CD8-positive, alpha-beta memory T cell (primary cell): ENCODE data around the gene LCE2D. TPM values are rescaled to one million over a fixed set of nuclear protein-coding genes. Genes with fewer than 3 reads are reported as not detected.
A peak's percentile ranks its signal among the peaks of the same experiment; 100 is the strongest.
"Not testable (repeated sequence)": the region's sequence is repeated elsewhere in the genome, so short reads cannot be mapped to it uniquely, and the experiment has no call there.

Source experiments
- CTCF ChIA-PET: fragments of 350-600 bp; sonication (Branson Sonifier 250); formaldehyde crosslinking; loops from one replicate; lab custom pipeline; 2021; ENCODE audit warnings: antibody characterized with exemption; lab: Charles Lee
- POLR2A ChIA-PET: fragments of 350-600 bp; sonication (Branson Sonifier 250); formaldehyde crosslinking; loops from one replicate; lab custom pipeline; 2021; ENCODE audit warnings: antibody characterized with exemption; lab: Charles Lee
- DNase-seq, 5 donors: peaks; one replicate each; pipeline versions ENCODE4 v3.0.0 to v3.0.0-alpha.2; 2020 to 2022; ENCODE audit warnings: mixed read lengths in 1 of 5
- H3K27ac ChIP-seq: one replicate; pipeline ENCODE4 v1.7.0; 2013; ENCODE audit warnings: low read depth, mild to moderate bottlenecking, low read length, moderate library complexity
- H3K27me3 ChIP-seq: 2 replicates; pipeline ENCODE4 v1.7.0; 2013; ENCODE audit warnings: low read length, mild to moderate bottlenecking; ENCODE audit not compliant: insufficient read depth, poor library complexity, severe bottlenecking
- H3K36me3 ChIP-seq: 2 replicates; pipeline ENCODE4 v1.7.0; 2013; ENCODE audit warnings: mild to moderate bottlenecking, low read length, moderate library complexity; ENCODE audit not compliant: insufficient read depth
- H3K4me1 ChIP-seq: 2 replicates; pipeline ENCODE4 v1.7.0; 2013; ENCODE audit warnings: mild to moderate bottlenecking, low read length, moderate library complexity; ENCODE audit not compliant: insufficient read depth
- H3K4me3 ChIP-seq: 2 replicates; pipeline ENCODE4 v1.7.0; 2013; ENCODE audit warnings: mild to moderate bottlenecking, low read length
- H3K9me3 ChIP-seq: 2 replicates; pipeline ENCODE4 v1.7.0; 2013; ENCODE audit warnings: mild to moderate bottlenecking, low read length
- H3K27ac Mint-ChIP-seq, 8 donors: one replicate each; pipeline ENCODE4 v1.8.0; 2020 to 2021; ENCODE audit warnings: mixed read lengths in 8 of 8, mild to moderate bottlenecking in 6 of 8, inconsistent platforms in 3 of 8, moderate library complexity in 3 of 8
- H3K27me3 Mint-ChIP-seq, 2 donors: one replicate each; pipeline ENCODE4 v1.8.0; 2020 to 2021; ENCODE audit warnings: mixed read lengths in 2 of 2, mild to moderate bottlenecking in 1 of 2, moderate library complexity in 1 of 2
- H3K36me3 Mint-ChIP-seq, 3 donors: one replicate each; pipeline ENCODE4 v1.8.0; 2020 to 2021; ENCODE audit warnings: mixed read lengths in 3 of 3, inconsistent platforms in 1 of 3, mild to moderate bottlenecking in 1 of 3
- H3K4me1 Mint-ChIP-seq, 3 donors: one replicate each; pipeline ENCODE4 v1.8.0; 2020 to 2021; ENCODE audit warnings: mixed read lengths in 3 of 3, inconsistent platforms in 1 of 3, mild to moderate bottlenecking in 1 of 3
- H3K4me3 Mint-ChIP-seq, 7 donors: one replicate each; pipeline ENCODE4 v1.8.0; 2020 to 2021; ENCODE audit warnings: mixed read lengths in 7 of 7, mild to moderate bottlenecking in 6 of 7, moderate library complexity in 4 of 7, inconsistent platforms in 2 of 7
- H3K9me3 Mint-ChIP-seq, 5 donors: one replicate each; pipeline ENCODE4 v1.8.0; 2020 to 2022; ENCODE audit warnings: mixed read lengths in 5 of 5, mild to moderate bottlenecking in 3 of 5, moderate library complexity in 2 of 5, inconsistent platforms in 1 of 5
- polyA plus RNA-seq: library from polyadenylated mRNA; unstranded; fragments of 300-500 nt; fragmentation: Illumina TruSeq; gene quantifications from one replicate; pipeline ENCODE4 v1.2.3, GENCODE V29; 2021
- total RNA-seq, 2 experiments: library from RNA; stranded (reverse); gene quantifications; one replicate each; pipeline ENCODE4 v1.2.3, GENCODE V29; 2021

LCE2D gene
- total and polyA plus RNA-seq, 3 experiments from 2014 or later = not detected

GRCh38 chr1:152667648-152668047 is 4.5 kb downstream of the LCE2D start:
- H3K9me3 ChIP-seq = no peaks in the 10 kb centered on the region
- no peak overlapping the region for H3K27ac ChIP-seq
- CTCF ChIA-PET = no interaction called here
- Mint-ChIP-seq H3K27me3 (peaks cover 10 to 25% of the 10 kb centered on the region in 2 donors), H3K4me3 (no peak overlapping the region), H3K9me3 (peaks cover 0 to 4% (median 0%) of the 10 kb centered on the region in 5 donors), H3K36me3 (no peaks in the 10 kb centered on the region), H3K27ac (no peak overlapping the region), H3K4me1 (no peaks in the 10 kb centered on the region)
- H3K27me3 ChIP-seq = no peaks in the 10 kb centered on the region
- POLR2A ChIA-PET = no interaction called here
- DNase-seq = no peak
- no peak overlapping the region for H3K4me3 ChIP-seq
- H3K4me1 ChIP-seq = no peaks in the 10 kb centered on the region
- H3K36me3 ChIP-seq = no peaks in the 10 kb centered on the region

GRCh38 chr1:152673016-152673415 is 9.8 kb downstream of the LCE2D start:
- CTCF ChIA-PET = no interaction called here
- H3K4me3 Mint-ChIP-seq = no peak overlapping the region
- Histone ChIP-seq H3K36me3 (no peaks in the 10 kb centered on the region), H3K4me3 (no peak overlapping the region), H3K27me3 (no peaks in the 10 kb centered on the region), H3K4me1 (no peaks in the 10 kb centered on the region), H3K27ac (no peak overlapping the region), H3K9me3 (no peaks in the 10 kb centered on the region)
- no peak overlapping the region for H3K27ac Mint-ChIP-seq
- POLR2A ChIA-PET = no interaction called here
- H3K9me3 Mint-ChIP-seq = no peaks in the 10 kb centered on the region
- no peaks in the 10 kb centered on the region for H3K36me3 Mint-ChIP-seq
- H3K27me3 Mint-ChIP-seq = peaks cover 6 to 25% of the 10 kb centered on the region in 2 donors
- H3K4me1 Mint-ChIP-seq = no peaks in the 10 kb centered on the region
- DNase-seq = no peak

- H3K9me3 Mint-ChIP-seq, CTCF ChIA-PET, H3K36me3 ChIP-seq, H3K9me3 ChIP-seq, H3K4me3 Mint-ChIP-seq, H3K27ac ChIP-seq, H3K36me3 Mint-ChIP-seq, H3K27me3 ChIP-seq, H3K4me3 ChIP-seq, H3K4me1 ChIP-seq, POLR2A ChIA-PET, H3K4me1 Mint-ChIP-seq, DNase-seq: not testable (repeated sequence)
- peak within 1 kb of the TSS in 1 of 8 donors; percentile 21 for H3K27ac Mint-ChIP-seq
- peaks cover 7 to 37% of the 10 kb centered on the region in 2 donors for H3K27me3 Mint-ChIP-seq
Measured at GRCh38 chr1:152674983-152675382, 11.8 kb downstream of the LCE2D start, which contains the start of gene LCE2C. Gene LCE2C, plus strand, starts transcription at chr1:152675279. Its CDS starts 737 bp downstream, at chr1:152676016.

GRCh38 chr1:152679459-152679858 is 16.3 kb downstream of the LCE2D start:
- Mint-ChIP-seq H3K36me3 (no peaks in the 10 kb centered on the region), H3K4me1 (no peaks in the 10 kb centered on the region), H3K4me3 (no peak overlapping the region), H3K27me3 (peaks cover 21 to 47% of the 10 kb centered on the region in 2 donors), H3K9me3 (no peaks in the 10 kb centered on the region), H3K27ac (no peak overlapping the region)
- no peaks in the 10 kb centered on the region for H3K4me1 ChIP-seq
- ChIA-PET POLR2A (no interaction called here), CTCF (no interaction called here)
- DNase-seq = no peak
- no peak overlapping the region for H3K27ac ChIP-seq
- H3K36me3 ChIP-seq = no peaks in the 10 kb centered on the region
- no peaks in the 10 kb centered on the region for H3K9me3 ChIP-seq
- no peak overlapping the region for H3K4me3 ChIP-seq
- H3K27me3 ChIP-seq = no peaks in the 10 kb centered on the region

DNA sequence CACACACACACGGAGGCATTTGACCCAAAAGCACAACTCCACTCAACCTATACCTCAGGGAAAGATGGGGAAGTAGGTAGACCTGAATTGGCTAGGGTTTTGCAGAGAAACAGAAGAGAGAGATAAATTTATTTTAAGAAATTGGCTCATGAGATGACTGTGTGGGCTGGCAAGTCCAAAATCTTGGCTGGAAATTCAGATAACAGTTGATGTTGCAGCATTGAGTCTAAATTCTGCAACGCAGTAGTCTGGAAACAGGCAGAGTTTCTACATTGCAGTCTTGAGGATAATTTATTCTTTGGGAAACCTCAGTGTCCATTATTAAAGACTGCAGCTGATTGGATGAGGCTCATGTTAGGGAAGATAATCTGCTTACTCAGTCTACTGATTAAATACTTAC is 18.4 kb downstream of the LCE2D start:
- Histone ChIP-seq H3K27ac (no peak overlapping the region), H3K4me1 (no peaks in the 10 kb centered on the region), H3K27me3 (peaks cover 3% of the 10 kb centered on the region), H3K36me3 (no peaks in the 10 kb centered on the region), H3K4me3 (no peak overlapping the region), H3K9me3 (no peaks in the 10 kb centered on the region)
- Mint-ChIP-seq H3K4me1 (no peaks in the 10 kb centered on the region), H3K9me3 (no peaks in the 10 kb centered on the region), H3K27ac (no peak overlapping the region), H3K36me3 (no peaks in the 10 kb centered on the region), H3K4me3 (no peak overlapping the region), H3K27me3 (peaks cover 21 to 44% of the 10 kb centered on the region in 2 donors)
- ChIA-PET CTCF (no interaction called here), POLR2A (no interaction called here)
- no peak for DNase-seq

DNA sequence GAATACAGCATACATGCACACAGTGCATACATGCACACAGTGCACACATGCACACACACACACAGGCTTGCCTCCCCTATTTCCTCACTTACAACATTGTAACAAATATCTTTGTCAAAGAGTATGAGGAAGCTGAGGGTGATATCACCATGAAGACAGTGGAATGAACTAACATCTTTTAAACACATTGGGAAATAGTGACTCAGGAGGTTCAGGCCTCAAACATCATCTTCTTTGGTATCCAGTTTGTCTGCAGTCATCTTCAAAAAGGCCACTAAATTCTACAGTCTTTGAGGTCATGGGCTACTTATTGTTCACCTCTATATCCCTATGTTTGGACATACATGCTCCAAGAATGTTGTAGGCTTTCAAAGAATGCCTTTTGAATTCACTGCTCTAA is 20.7 kb downstream of the LCE2D start:
- no peak overlapping the region for H3K4me3 ChIP-seq
- no peak overlapping the region for H3K27ac Mint-ChIP-seq
- H3K9me3 ChIP-seq = no peaks in the 10 kb centered on the region
- H3K9me3 Mint-ChIP-seq = no peaks in the 10 kb centered on the region
- peaks cover 21 to 36% of the 10 kb centered on the region in 2 donors for H3K27me3 Mint-ChIP-seq
- ChIA-PET CTCF (no interaction called here), POLR2A (no interaction called here)
- H3K4me1 ChIP-seq = no peaks in the 10 kb centered on the region
- no peaks in the 10 kb centered on the region for H3K4me1 Mint-ChIP-seq
- no peak overlapping the region for H3K4me3 Mint-ChIP-seq
- peaks cover 3% of the 10 kb centered on the region for H3K27me3 ChIP-seq
- no peak overlapping the region for H3K27ac ChIP-seq
- no peaks in the 10 kb centered on the region for H3K36me3 ChIP-seq
- no peaks in the 10 kb centered on the region for H3K36me3 Mint-ChIP-seq
- no peak for DNase-seq

- POLR2A ChIA-PET, DNase-seq, CTCF ChIA-PET, H3K27ac ChIP-seq, H3K9me3 Mint-ChIP-seq, H3K4me1 ChIP-seq, H3K27me3 ChIP-seq, H3K4me1 Mint-ChIP-seq, H3K4me3 ChIP-seq, H3K27ac Mint-ChIP-seq, H3K36me3 Mint-ChIP-seq, H3K4me3 Mint-ChIP-seq, H3K9me3 ChIP-seq, H3K36me3 ChIP-seq: not testable (repeated sequence)
- H3K27me3 Mint-ChIP-seq = peaks cover 20 to 44% of the 10 kb centered on the region in 2 donors
Measured at GRCh38 chr1:152685823-152686222, 22.6 kb downstream of the LCE2D start, which contains the start of gene LCE2B. Gene LCE2B, plus strand, starts transcription at chr1:152686123. Its CDS starts 721 bp downstream, at chr1:152686844.

- Histone ChIP-seq H3K9me3 (no peaks in the 10 kb centered on the region), H3K4me3 (no peak within 1 kb of the TSS), H3K4me1 (no peaks in the 10 kb centered on the region), H3K27me3 (no peaks in the 10 kb centered on the region), H3K27ac (no peak within 1 kb of the TSS), H3K36me3 (no peaks in the 10 kb centered on the region)
- peaks cover 3 to 8% of the 10 kb centered on the region in 2 donors for H3K27me3 Mint-ChIP-seq
- H3K4me3 Mint-ChIP-seq = no peak within 1 kb of the TSS
- ChIA-PET CTCF (no interaction called here), POLR2A (no interaction called here)
- H3K36me3 Mint-ChIP-seq = no peaks in the 10 kb centered on the region
- H3K9me3 Mint-ChIP-seq = peaks cover 0 to 4% (median 0%) of the 10 kb centered on the region in 5 donors
- H3K27ac Mint-ChIP-seq = no peak within 1 kb of the TSS
- H3K4me1 Mint-ChIP-seq = no peaks in the 10 kb centered on the region
- no peak for DNase-seq
Measured at GRCh38 chr1:152697701-152698600, 34.8 kb downstream of the LCE2D start, which contains the start of gene LCE2A. Gene LCE2A, plus strand, starts transcription at chr1:152698345. Its CDS starts 557 bp downstream, at chr1:152698902.
